ENCODE results near the gene CFAP157. TPM values are rescaled to one million over a fixed set of nuclear protein-coding genes. Genes with fewer than 3 reads are reported as not detected.

CFAP157 gene
- total RNA-seq, 2 donors from 2014 or later, result 0.27 to 0.28 TPM

DNA sequence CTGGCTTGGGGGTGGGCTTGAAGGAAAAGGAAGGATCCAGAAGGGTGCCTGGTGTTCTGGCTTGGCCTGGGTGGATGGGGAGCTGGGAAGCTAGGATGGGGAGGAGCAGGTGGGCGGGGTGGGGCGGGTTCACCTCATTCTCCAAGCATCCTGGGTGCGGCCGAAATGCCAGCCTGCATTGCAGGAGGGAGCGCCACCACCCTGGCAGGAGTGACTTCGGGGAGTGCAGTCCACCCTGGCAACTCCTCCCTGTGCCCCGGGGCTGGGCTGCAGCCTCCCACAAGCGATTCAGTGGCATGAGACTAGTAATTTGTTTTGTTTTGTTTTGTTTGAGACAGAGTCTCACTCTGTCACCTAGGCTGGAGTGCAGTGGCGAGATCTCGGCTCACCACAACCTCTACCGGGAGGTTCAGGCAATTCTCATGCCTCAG is 14.6 kb downstream of the CFAP157 start:
- no peak overlapping the region for H3K27ac ChIP-seq
- no peaks in the 10 kb centered on the region for H3K36me3 ChIP-seq
- peaks cover 6 to 15% of the 10 kb centered on the region in 2 donors for H3K4me1 ChIP-seq (ENCODE audit: control insufficient read depth in 1 of 2, low read depth in 2 of 2)
- no peaks in the 10 kb centered on the region for H3K27me3 ChIP-seq (replicated peaks; ENCODE audit: insufficient read depth)
- no peak overlapping the region for H3K4me3 ChIP-seq
- H3K9me3 ChIP-seq, result no peaks in the 10 kb centered on the region
- ATAC-seq (ENCODE audit: insufficient number of reproducible peaks, low FRiP score, low read depth) (no peak), DNase-seq (ENCODE audit: low spot score) (no peak)
- TF ChIP-seq, protein P1, sequence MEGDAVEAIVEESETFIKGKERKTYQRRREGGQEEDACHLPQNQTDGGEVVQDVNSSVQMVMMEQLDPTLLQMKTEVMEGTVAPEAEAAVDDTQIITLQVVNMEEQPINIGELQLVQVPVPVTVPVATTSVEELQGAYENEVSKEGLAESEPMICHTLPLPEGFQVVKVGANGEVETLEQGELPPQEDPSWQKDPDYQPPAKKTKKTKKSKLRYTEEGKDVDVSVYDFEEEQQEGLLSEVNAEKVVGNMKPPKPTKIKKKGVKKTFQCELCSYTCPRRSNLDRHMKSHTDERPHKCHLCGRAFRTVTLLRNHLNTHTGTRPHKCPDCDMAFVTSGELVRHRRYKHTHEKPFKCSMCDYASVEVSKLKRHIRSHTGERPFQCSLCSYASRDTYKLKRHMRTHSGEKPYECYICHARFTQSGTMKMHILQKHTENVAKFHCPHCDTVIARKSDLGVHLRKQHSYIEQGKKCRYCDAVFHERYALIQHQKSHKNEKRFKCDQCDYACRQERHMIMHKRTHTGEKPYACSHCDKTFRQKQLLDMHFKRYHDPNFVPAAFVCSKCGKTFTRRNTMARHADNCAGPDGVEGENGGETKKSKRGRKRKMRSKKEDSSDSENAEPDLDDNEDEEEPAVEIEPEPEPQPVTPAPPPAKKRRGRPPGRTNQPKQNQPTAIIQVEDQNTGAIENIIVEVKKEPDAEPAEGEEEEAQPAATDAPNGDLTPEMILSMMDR (IDR thresholded peaks at IDR 0.05), result no peak

DNA sequence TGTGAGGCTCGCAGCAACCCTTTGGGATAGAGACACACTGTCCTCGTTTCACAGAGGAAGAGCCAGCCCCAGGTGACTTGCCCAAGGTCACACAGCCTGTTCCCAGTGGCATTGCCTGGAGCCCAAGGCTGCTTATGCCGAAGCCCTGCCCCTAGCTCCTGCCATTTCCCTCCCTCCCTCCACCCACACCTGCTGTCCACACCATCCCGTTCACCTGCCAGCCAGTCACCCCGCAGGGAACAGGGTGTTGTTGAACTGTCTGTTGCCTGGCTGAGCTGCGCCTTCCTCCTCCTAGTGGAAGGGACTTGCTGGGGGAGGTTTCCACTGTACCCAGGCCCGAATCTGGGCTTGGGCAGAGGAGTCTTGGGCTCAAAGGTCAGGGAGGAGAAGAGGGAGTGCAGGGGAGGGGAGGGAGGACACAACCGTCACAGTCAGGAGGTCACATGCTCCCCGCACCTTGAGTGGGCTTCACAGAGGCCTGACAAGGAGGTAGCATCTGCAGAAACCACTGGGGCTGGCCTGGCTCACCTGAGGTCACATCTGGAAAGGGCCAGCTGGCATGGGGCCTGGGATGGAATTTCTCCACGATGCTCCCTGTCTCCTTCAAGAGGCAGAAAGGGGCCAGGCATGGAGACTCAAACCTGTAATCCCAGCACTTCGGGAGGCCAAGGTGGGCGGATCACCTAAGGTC is 15.4 kb downstream of the CFAP157 start:
- DNase-seq (ENCODE audit: low spot score) (no peak), ATAC-seq (ENCODE audit: insufficient number of reproducible peaks, low FRiP score, low read depth) (no peak)
- no peak overlapping the region for H3K4me3 ChIP-seq
- H3K36me3 ChIP-seq, result no peaks in the 10 kb centered on the region
- peaks cover 6 to 13% of the 10 kb centered on the region in 2 donors for H3K4me1 ChIP-seq (ENCODE audit: control insufficient read depth in 1 of 2, low read depth in 2 of 2)
- no peak overlapping the region for H3K27ac ChIP-seq
- no peaks in the 10 kb centered on the region for H3K9me3 ChIP-seq
- TF ChIP-seq, protein P1 (IDR thresholded peaks at IDR 0.05), result no peak
- no peaks in the 10 kb centered on the region for H3K27me3 ChIP-seq (replicated peaks; ENCODE audit: insufficient read depth)

DNA sequence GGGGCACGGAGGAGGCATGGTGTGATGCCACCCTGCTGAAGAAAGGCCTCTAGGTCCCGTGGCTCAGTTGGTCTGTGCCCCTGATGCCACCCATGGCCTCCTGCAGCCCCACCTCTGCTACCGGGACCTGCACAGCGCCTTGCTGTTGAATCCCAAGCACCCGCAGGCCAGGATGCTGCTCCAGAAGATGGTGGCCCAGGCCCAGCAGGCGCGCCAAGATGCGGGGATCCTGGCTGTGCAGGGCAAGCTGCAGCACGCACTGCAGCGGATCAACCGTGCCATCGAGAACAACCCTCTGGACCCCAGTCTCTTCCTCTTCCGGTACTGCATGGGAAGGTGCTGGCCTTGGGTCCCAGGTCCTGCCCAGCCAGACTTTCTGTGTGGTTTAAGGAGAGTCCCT is 16.2 kb downstream of the CFAP157 start:
- H3K9me3 ChIP-seq, result no peaks in the 10 kb centered on the region
- TF ChIP-seq, protein P1 (IDR thresholded peaks at IDR 0.05), result no peak
- no peaks in the 10 kb centered on the region for H3K36me3 ChIP-seq
- H3K4me3 ChIP-seq, result no peak overlapping the region
- DNase-seq (ENCODE audit: low spot score) (no peak), ATAC-seq (ENCODE audit: insufficient number of reproducible peaks, low FRiP score, low read depth) (no peak)
- peaks cover 6 to 13% of the 10 kb centered on the region in 2 donors for H3K4me1 ChIP-seq (ENCODE audit: control insufficient read depth in 1 of 2, low read depth in 2 of 2)
- H3K27me3 ChIP-seq (replicated peaks; ENCODE audit: insufficient read depth), result no peaks in the 10 kb centered on the region
- no peak overlapping the region for H3K27ac ChIP-seq

DNA sequence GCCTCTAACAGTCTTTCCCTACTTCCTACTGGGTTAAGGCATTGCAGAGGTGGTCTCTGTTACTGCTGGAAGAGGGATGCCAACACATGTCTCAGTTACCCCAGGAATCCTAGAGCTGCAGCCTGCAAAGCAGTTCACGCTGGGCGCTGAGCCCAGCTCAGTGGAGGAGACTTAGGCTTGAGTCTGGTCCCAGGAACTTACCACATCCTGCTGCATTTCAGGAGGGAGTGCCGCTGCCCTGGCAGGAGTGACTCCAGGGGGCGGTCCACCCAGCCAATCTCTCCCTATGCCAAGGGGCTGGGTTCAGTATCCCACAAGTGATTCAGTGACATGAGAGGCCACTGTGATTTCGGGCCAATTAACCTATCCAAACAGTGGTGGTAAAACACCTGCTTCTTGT is 16.7 kb downstream of the CFAP157 start:
- H3K27ac ChIP-seq, result no peak overlapping the region
- ATAC-seq (ENCODE audit: insufficient number of reproducible peaks, low FRiP score, low read depth), result no peak
- peaks cover 6 to 13% of the 10 kb centered on the region in 2 donors for H3K4me1 ChIP-seq (ENCODE audit: control insufficient read depth in 1 of 2, low read depth in 2 of 2)
- no peak overlapping the region for H3K4me3 ChIP-seq
- H3K9me3 ChIP-seq, result no peaks in the 10 kb centered on the region
- DNase-seq (ENCODE audit: low spot score), result no peak
- no peaks in the 10 kb centered on the region for H3K27me3 ChIP-seq (replicated peaks; ENCODE audit: insufficient read depth)
- no peaks in the 10 kb centered on the region for H3K36me3 ChIP-seq
- TF ChIP-seq, protein P1 (IDR thresholded peaks at IDR 0.05), result no peak

DNA sequence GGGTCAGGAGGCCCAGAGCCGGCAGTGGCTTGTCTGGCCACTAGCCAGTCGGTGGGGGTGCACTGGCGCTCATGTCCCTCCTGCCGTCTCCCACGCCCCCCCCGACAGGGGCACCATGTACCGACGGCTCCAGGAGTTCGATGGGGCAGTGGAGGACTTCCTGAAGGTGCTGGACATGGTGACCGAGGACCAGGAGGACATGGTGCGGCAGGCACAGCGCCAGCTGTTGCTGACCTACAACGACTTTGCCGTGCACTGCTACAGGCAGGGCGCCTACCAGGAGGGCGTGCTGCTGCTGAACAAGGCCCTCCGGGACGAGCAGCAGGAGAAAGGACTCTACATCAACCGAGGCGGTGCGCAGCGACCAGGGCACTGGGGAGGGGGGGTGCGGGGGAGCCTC is 17.2 kb downstream of the CFAP157 start:
- peaks cover 6 to 13% of the 10 kb centered on the region in 2 donors for H3K4me1 ChIP-seq (ENCODE audit: control insufficient read depth in 1 of 2, low read depth in 2 of 2)
- TF ChIP-seq, protein P1 (IDR thresholded peaks at IDR 0.05), result no peak
- no peak overlapping the region for H3K4me3 ChIP-seq
- no peaks in the 10 kb centered on the region for H3K9me3 ChIP-seq
- ATAC-seq (ENCODE audit: insufficient number of reproducible peaks, low FRiP score, low read depth) (no peak), DNase-seq (ENCODE audit: low spot score) (no peak)
- no peak overlapping the region for H3K27ac ChIP-seq
- H3K36me3 ChIP-seq, result no peaks in the 10 kb centered on the region
- H3K27me3 ChIP-seq (replicated peaks; ENCODE audit: insufficient read depth), result no peaks in the 10 kb centered on the region
